Endodermal cell (in vitro differentiated cells): ENCODE results near the gene ATP1A4. TPM values are rescaled to one million over a fixed set of nuclear protein-coding genes. Genes with fewer than 3 reads are reported as not detected.

Experiments
- DNase-seq: peaks from one replicate; pipeline ENCODE4 v3.0.0-alpha.2; 2017
- H3K27ac ChIP-seq: 2 replicates; pipeline ENCODE4 v1.5.1; 2013; ENCODE audit warnings: mild to moderate bottlenecking, low read depth, low read length, moderate library complexity
- H3K27me3 ChIP-seq: 2 replicates; pipeline ENCODE4 v1.6.1; 2013; ENCODE audit warnings: mild to moderate bottlenecking, low read length, moderate library complexity; ENCODE audit not compliant: insufficient read depth, control insufficient read depth, poor library complexity, severe bottlenecking
- H3K36me3 ChIP-seq: 2 replicates; pipeline ENCODE4 v1.7.0; 2013; ENCODE audit warnings: mild to moderate bottlenecking, low read length, moderate library complexity; ENCODE audit not compliant: control insufficient read depth, insufficient read depth
- H3K4me1 ChIP-seq: one replicate; pipeline ENCODE4 v1.7.0; 2013; ENCODE audit warnings: low read length; ENCODE audit not compliant: control insufficient read depth, insufficient read depth
- H3K4me3 ChIP-seq: 2 replicates; pipeline ENCODE4 v1.5.1; 2013; ENCODE audit warnings: mild to moderate bottlenecking, low read length, moderate library complexity
- H3K9ac ChIP-seq: 2 replicates; pipeline ENCODE4 v1.6.1; 2013; ENCODE audit warnings: mild to moderate bottlenecking, low read length, moderate library complexity; ENCODE audit not compliant: poor library complexity, severe bottlenecking; ENCODE audit errors: extremely low read depth
- H3K9me3 ChIP-seq: 2 replicates; pipeline ENCODE4 v1.6.1; 2013; ENCODE audit warnings: mild to moderate bottlenecking, low read length, moderate library complexity; ENCODE audit not compliant: control insufficient read depth
- H3K27ac Mint-ChIP-seq: 2 replicates; pipeline ENCODE4 v1.8.0; 2020; ENCODE audit warnings: mixed read lengths
- H3K27me3 Mint-ChIP-seq: 2 replicates; pipeline ENCODE4 v1.8.0; 2021; ENCODE audit warnings: mild to moderate bottlenecking, mixed read lengths; ENCODE audit not compliant: insufficient read depth
- H3K36me3 Mint-ChIP-seq: 2 replicates; pipeline ENCODE4 v1.8.0; 2020; ENCODE audit warnings: low read depth, mixed read lengths
- H3K4me1 Mint-ChIP-seq: 2 replicates; pipeline ENCODE4 v1.8.0; 2020; ENCODE audit warnings: mixed read lengths
- H3K4me3 Mint-ChIP-seq: 2 replicates; pipeline ENCODE4 v1.8.0; 2020; ENCODE audit warnings: mild to moderate bottlenecking, moderate library complexity, mixed read lengths
- H3K9me3 Mint-ChIP-seq: 2 replicates; pipeline ENCODE4 v1.8.0; 2020; ENCODE audit warnings: mild to moderate bottlenecking, mixed read lengths
- CTCF ChIP-seq: fragments of 200-600 bp; sonication (generic); conservative IDR thresholded peaks from 2 replicates; pipeline ENCODE4 v1.5.0; 2021; ENCODE audit warnings: antibody characterized with exemption, mild to moderate bottlenecking
- WGBS, 2 experiments: methylation state at CpG; one replicate each; pipeline versions ENCODE4 v1.1.5 to v1.1.7; 2013; ENCODE audit warnings: missing lambda C conversion rate in 2 of 2, mixed read lengths in 1 of 2; ENCODE audit not compliant: insufficient coverage in 1 of 2, insufficient read length in 1 of 2; 5-methylcytosine and 5-hydroxymethylcytosine counted together
- total RNA-seq, 2 donors: library from RNA; stranded (reverse); fragmentation: NEBNext Ultra II Directional in 1 of 2; extraction: Animal tissue kit (Norgen Biotek cat#: 25700) in 1 of 2; gene quantifications; 2 replicates in 1 of 2; 3 replicates in 1 of 2; pipeline ENCODE4 v1.2.1, GENCODE V29; 2021

Gene ATP1A4
- total RNA-seq, 2 donors from 2014 or later = 0.55 to 0.75 TPM

DNA sequence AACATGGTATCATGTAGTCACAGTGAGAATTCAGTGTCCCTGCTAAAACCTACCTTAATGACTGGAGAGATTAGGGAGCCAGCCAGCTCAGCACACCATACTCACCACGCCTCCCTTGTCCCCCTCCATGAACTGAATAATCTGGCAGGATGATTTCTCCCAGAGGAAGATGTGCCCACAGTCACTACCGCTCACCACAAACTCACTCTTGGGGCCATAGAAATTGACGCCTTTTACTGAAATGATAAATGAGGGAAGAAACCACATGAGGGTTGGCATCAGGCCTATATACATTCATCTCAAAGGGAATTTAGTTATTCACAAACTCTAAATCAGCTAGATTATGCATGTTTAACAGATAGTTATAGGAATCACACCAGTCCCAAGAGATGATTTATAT, 71.1 kb downstream of the ATP1A4 start:
- Mint-ChIP-seq H3K4me1 (peaks cover under 1% of the 10 kb centered on the region), H3K27me3 (no peaks in the 10 kb centered on the region), H3K36me3 (peaks cover 69% of the 10 kb centered on the region), H3K4me3 (no peak overlapping the region), H3K27ac (no peak overlapping the region), H3K9me3 (no peaks in the 10 kb centered on the region)
- Histone ChIP-seq H3K27me3 (no peaks in the 10 kb centered on the region), H3K36me3 (peaks cover 98% of the 10 kb centered on the region), H3K4me3 (no peak overlapping the region), H3K9me3 (no peaks in the 10 kb centered on the region), H3K27ac (no peak overlapping the region), H3K9ac (no peak overlapping the region), H3K4me1 (no peaks in the 10 kb centered on the region)
- DNase-seq = no peak
- 97% methylated on average over 3 of the region's 3 CpGs; no CpG with 5 or more reads in 1 of the 2 experiments for whole genome bisulfite sequencing, 2 experiments
- no peak for TF ChIP-seq CTCF

DNA sequence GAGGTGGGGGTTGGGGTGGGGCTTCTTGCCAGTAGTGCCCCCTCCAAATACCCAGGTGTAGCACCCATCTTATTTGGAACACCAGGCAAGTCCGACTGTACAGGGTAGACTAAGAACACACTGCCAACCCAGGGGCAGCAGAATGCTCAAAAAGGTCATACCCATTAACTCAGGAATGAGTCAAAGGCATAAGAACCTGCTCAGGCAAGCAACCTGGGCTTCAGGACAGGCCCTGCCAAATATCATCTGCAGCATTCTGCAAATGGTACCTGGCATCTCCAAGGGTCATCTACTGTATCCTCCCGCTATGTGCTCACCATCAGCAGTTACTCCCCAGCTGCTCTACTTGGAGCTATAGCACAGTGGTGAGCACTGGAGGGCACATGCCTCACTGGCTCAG, 73.2 kb downstream of the ATP1A4 start:
- Histone ChIP-seq H3K27me3 (no peaks in the 10 kb centered on the region), H3K9me3 (no peaks in the 10 kb centered on the region), H3K4me1 (no peaks in the 10 kb centered on the region), H3K27ac (no peak overlapping the region), H3K9ac (no peak overlapping the region), H3K36me3 (peaks cover 96% of the 10 kb centered on the region), H3K4me3 (no peak overlapping the region)
- H3K27me3 Mint-ChIP-seq = no peaks in the 10 kb centered on the region
- no peak overlapping the region for H3K4me3 Mint-ChIP-seq
- no peaks in the 10 kb centered on the region for H3K9me3 Mint-ChIP-seq
- peaks cover 67% of the 10 kb centered on the region for H3K36me3 Mint-ChIP-seq
- DNase-seq = no peak
- no peaks in the 10 kb centered on the region for H3K4me1 Mint-ChIP-seq
- TF ChIP-seq CTCF = no peak
- WGBS, 2 experiments = 93 to 100% methylated on average over 1 to 2 of the region's 2 CpGs
- no peak overlapping the region for H3K27ac Mint-ChIP-seq

- H3K36me3 ChIP-seq = peaks cover 95% of the 10 kb centered on the region
These were observed 73.9 kb downstream of the ATP1A4 start for GRCh38 chr1:160225345-160225744.

More at GRCh38 chr1:160225345-160225744, 73.9 kb downstream of the ATP1A4 start:
- no peaks in the 10 kb centered on the region for H3K27me3 ChIP-seq
- no peaks in the 10 kb centered on the region for H3K4me1 ChIP-seq
- no peaks in the 10 kb centered on the region for H3K9me3 ChIP-seq
- H3K27ac ChIP-seq = no peak overlapping the region
- 90 to 100% methylated on average over 2 of the region's 2 CpGs for WGBS, 2 experiments
- H3K9ac ChIP-seq = no peak overlapping the region
- H3K9me3 Mint-ChIP-seq = no peaks in the 10 kb centered on the region
- no peaks in the 10 kb centered on the region for H3K4me1 Mint-ChIP-seq
- no peak overlapping the region for H3K4me3 Mint-ChIP-seq
- no peak for TF ChIP-seq CTCF
- H3K27ac Mint-ChIP-seq = no peak overlapping the region
- peaks cover 70% of the 10 kb centered on the region for H3K36me3 Mint-ChIP-seq
- DNase-seq = no peak
- H3K27me3 Mint-ChIP-seq = no peaks in the 10 kb centered on the region
- no peak overlapping the region for H3K4me3 ChIP-seq
